Mesenchymal stem cell (in vitro differentiated cells and primary cell): ENCODE data around the gene MPZL2.

Experiments
- DNase-seq: peaks from one replicate; pipeline ENCODE4 v3.0.0-alpha.2; 2013
- H2AFZ ChIP-seq: one replicate; pipeline ENCODE4 v1.6.1; 2013; ENCODE audit warnings: low read depth, mild to moderate bottlenecking, control low read depth, inconsistent platforms, low read length, moderate library complexity
- H2AK5ac ChIP-seq: 2 replicates; pipeline ENCODE4 v1.6.1; 2013; ENCODE audit warnings: low read length, moderate library complexity, mild to moderate bottlenecking, inconsistent platforms; ENCODE audit not compliant: severe bottlenecking
- H2BK120ac ChIP-seq: one replicate; pipeline ENCODE4 v1.6.1; 2013; ENCODE audit warnings: low read depth, mild to moderate bottlenecking, inconsistent platforms, low read length, moderate library complexity
- H2BK12ac ChIP-seq, 2 experiments: one replicate each; pipeline ENCODE4 v1.6.1; 2013; ENCODE audit warnings: inconsistent platforms in 2 of 2, low read length in 2 of 2, mild to moderate bottlenecking in 2 of 2, moderate library complexity in 2 of 2, control low read depth in 1 of 2
- H2BK15ac ChIP-seq: one replicate; pipeline ENCODE4 v1.6.1; 2013; ENCODE audit warnings: mild to moderate bottlenecking, low read depth, inconsistent platforms; ENCODE audit not compliant: poor library complexity, severe bottlenecking
- H2BK5ac ChIP-seq: 2 replicates; pipeline ENCODE4 v1.6.1; 2013; ENCODE audit warnings: low read depth, mild to moderate bottlenecking, low read length, control low read depth, inconsistent platforms; ENCODE audit not compliant: poor library complexity, severe bottlenecking
- H3K14ac ChIP-seq, 2 experiments: one replicate each; pipeline ENCODE4 v1.6.1; 2013; ENCODE audit warnings: inconsistent platforms in 2 of 2, low read length in 2 of 2, control low read depth in 1 of 2, mild to moderate bottlenecking in 1 of 2, moderate library complexity in 1 of 2
- H3K18ac ChIP-seq, 2 experiments: one replicate each; pipeline ENCODE4 v1.6.1; 2013; ENCODE audit warnings: inconsistent platforms in 2 of 2, low read length in 2 of 2, control low read depth in 1 of 2, low read depth in 1 of 2, mild to moderate bottlenecking in 1 of 2
- H3K23ac ChIP-seq, 2 experiments: one replicate each; pipeline ENCODE4 v1.6.1; 2013; ENCODE audit warnings: inconsistent platforms in 2 of 2, low read length in 2 of 2, mild to moderate bottlenecking in 2 of 2, moderate library complexity in 2 of 2, control low read depth in 1 of 2
- H3K27ac ChIP-seq: 2 replicates; pipeline ENCODE4 v1.5.1; 2013; ENCODE audit warnings: mild to moderate bottlenecking, moderate library complexity, low read length, control low read depth, inconsistent platforms; ENCODE audit not compliant: poor library complexity, severe bottlenecking
- H3K27me3 ChIP-seq, 2 experiments: 2 replicates each; pipeline versions ENCODE4 v1.6.1 to v1.7.0; 2013; ENCODE audit warnings: low read length in 2 of 2, mild to moderate bottlenecking in 2 of 2, moderate library complexity in 2 of 2, control low read depth in 1 of 2, inconsistent platforms in 1 of 2; ENCODE audit not compliant: control insufficient read depth in 1 of 2, insufficient read depth in 1 of 2
- H3K36me3 ChIP-seq, 2 experiments: 2 replicates each; pipeline versions ENCODE4 v1.6.1 to v1.7.0; 2013; ENCODE audit warnings: low read length in 2 of 2, control low read depth in 1 of 2, inconsistent platforms in 1 of 2, low read depth in 1 of 2, mild to moderate bottlenecking in 1 of 2; ENCODE audit not compliant: insufficient read depth in 2 of 2, control insufficient read depth in 1 of 2
- H3K4ac ChIP-seq, 2 experiments: one replicate each; pipeline ENCODE4 v1.6.1; 2013; ENCODE audit warnings: inconsistent platforms in 2 of 2, low read length in 2 of 2, mild to moderate bottlenecking in 2 of 2, moderate library complexity in 2 of 2, control low read depth in 1 of 2, low read depth in 1 of 2
- H3K4me1 ChIP-seq: 2 replicates; pipeline ENCODE4 v1.6.1; 2013; ENCODE audit warnings: low read depth, low read length, control low read depth; ENCODE audit not compliant: control insufficient read depth, insufficient read depth
- H3K4me2 ChIP-seq: 2 replicates; pipeline ENCODE4 v1.6.1; 2013; ENCODE audit warnings: low read length, mild to moderate bottlenecking, inconsistent platforms; ENCODE audit not compliant: poor library complexity, severe bottlenecking
- H3K4me3 ChIP-seq, 2 experiments: 2 replicates each; pipeline versions ENCODE4 v1.5.1 to v1.7.0; 2013; ENCODE audit warnings: low read length in 2 of 2, mild to moderate bottlenecking in 2 of 2, control low read depth in 1 of 2, low read depth in 1 of 2; ENCODE audit not compliant: insufficient read depth in 1 of 2
- H3K79me1 ChIP-seq: replicated peaks from 2 replicates; pipeline ENCODE4 v1.6.1; 2013; ENCODE audit warnings: mild to moderate bottlenecking, control low read depth, low read length, inconsistent platforms; ENCODE audit not compliant: poor library complexity, severe bottlenecking
- H3K9ac ChIP-seq: 2 replicates; pipeline ENCODE4 v1.7.0; 2013; ENCODE audit warnings: mild to moderate bottlenecking, low read length, moderate library complexity
- H3K9me3 ChIP-seq: 2 replicates; pipeline ENCODE4 v1.7.0; 2013; ENCODE audit warnings: mild to moderate bottlenecking, low read length; ENCODE audit not compliant: control insufficient read depth
- H4K8ac ChIP-seq: one replicate; pipeline ENCODE4 v1.6.1; 2013; ENCODE audit warnings: inconsistent platforms, mild to moderate bottlenecking, low read length, moderate library complexity
- H4K91ac ChIP-seq: one replicate; pipeline ENCODE4 v1.6.1; 2013; ENCODE audit warnings: mild to moderate bottlenecking, low read length, inconsistent platforms
- WGBS: methylation state at CpG from one replicate; pipeline ENCODE4 v1.1.7; 2013; ENCODE audit warnings: mixed read lengths; 5-methylcytosine and 5-hydroxymethylcytosine counted together

MPZL2 gene

GRCh38 chr11:118212781-118213191 lies 51.3 kb downstream of the MPZL2 start:
- Histone ChIP-seq H3K9ac (no peak overlapping the region), H3K18ac (no peak overlapping the region), H2AFZ (no peak overlapping the region), H2BK120ac (no peak overlapping the region), H3K4me1 (no peaks in the 10 kb centered on the region), H3K14ac (no peak overlapping the region), H3K36me3 (no peaks in the 10 kb centered on the region), H3K4me3 (no peak overlapping the region), H3K9me3 (no peaks in the 10 kb centered on the region), H2BK15ac (no peak overlapping the region), H3K4ac (no peak overlapping the region), H4K91ac (no peak overlapping the region), H3K79me1 (no peaks in the 10 kb centered on the region), H3K27me3 (peaks cover 67 to 91% of the 10 kb centered on the region in 2 experiments), H3K4me2 (no peak overlapping the region), H3K23ac (no peak overlapping the region), H4K8ac (no peak overlapping the region), H2AK5ac (no peak overlapping the region), H2BK5ac (no peak overlapping the region), H3K27ac (no peak overlapping the region), H2BK12ac (no peak overlapping the region)
- 85% methylated on average over 2 of the region's 2 CpGs for WGBS
- DNase-seq: no peak

DNA sequence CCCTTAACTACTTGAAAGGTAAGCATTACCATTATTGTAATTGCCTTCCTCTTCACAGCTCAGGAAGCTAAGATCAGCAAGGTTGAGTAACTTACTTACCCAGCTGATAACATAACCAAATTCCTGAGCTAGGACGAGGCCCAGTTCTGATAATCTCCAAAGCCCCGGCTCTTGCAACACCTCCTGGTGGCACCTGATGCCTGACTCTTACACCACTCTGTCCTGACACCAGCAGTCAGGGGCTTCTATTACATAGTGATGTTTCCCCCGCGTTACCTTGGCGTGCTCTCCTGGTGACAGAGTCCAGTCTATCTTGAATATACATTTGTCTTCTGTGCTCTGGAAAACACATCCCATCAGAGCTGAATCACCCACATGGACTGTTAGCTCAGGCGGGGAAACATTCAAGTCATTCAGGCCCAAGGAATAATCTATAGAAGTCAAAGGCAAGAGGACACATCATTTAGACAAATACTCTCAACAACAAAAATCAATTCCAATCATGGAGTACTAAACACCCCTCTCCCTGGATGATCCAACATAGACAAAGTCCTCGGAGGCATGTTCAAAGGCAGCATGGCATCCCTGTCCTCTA lies 51.9 kb downstream of the MPZL2 start:
- Histone ChIP-seq H4K91ac (no peak overlapping the region), H3K4me1 (no peaks in the 10 kb centered on the region), H3K79me1 (no peaks in the 10 kb centered on the region), H2BK15ac (no peak overlapping the region), H2BK5ac (no peak overlapping the region), H4K8ac (no peak overlapping the region), H3K9ac (no peak overlapping the region), H3K23ac (peak overlapping the region in 1 of 2 experiments; percentile 85), H2AK5ac (no peak overlapping the region), H3K4me3 (no peak overlapping the region), H3K18ac (no peak overlapping the region), H3K14ac (no peak overlapping the region), H3K9me3 (no peaks in the 10 kb centered on the region), H3K27me3 (peaks cover 70 to 91% of the 10 kb centered on the region in 2 experiments), H2BK12ac (no peak overlapping the region), H3K36me3 (no peaks in the 10 kb centered on the region), H3K4ac (no peak overlapping the region), H2BK120ac (no peak overlapping the region), H2AFZ (no peak overlapping the region), H3K27ac (no peak overlapping the region), H3K4me2 (no peak overlapping the region)
- DNase-seq: no peak
- 71% methylated on average over 7 of the region's 7 CpGs for WGBS

DNA sequence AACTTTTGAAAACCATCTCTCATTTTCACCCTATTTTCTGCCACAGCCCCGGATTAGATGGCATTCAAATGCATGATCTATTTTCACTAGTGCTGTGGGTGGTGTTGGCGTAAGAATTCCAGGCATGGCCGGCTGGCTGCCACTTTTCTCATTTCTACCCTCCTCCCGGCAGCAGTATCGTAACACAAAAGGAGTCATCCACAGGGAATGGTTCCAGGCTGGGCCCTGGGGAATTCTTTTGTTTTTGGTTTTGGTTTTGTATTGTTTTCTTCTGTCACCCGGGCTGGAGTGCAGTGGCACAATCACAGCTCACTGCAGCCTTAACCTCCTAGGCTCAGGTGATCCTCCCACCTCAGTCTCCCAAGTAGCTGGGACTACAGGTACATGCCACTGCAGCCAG lies 53.1 kb downstream of the MPZL2 start:
- Histone ChIP-seq H2BK15ac (no peak overlapping the region), H2BK120ac (no peak overlapping the region), H4K8ac (no peak overlapping the region), H2BK12ac (no peak overlapping the region), H2BK5ac (no peak overlapping the region), H3K4me1 (no peaks in the 10 kb centered on the region), H4K91ac (no peak overlapping the region), H2AFZ (no peak overlapping the region), H3K4ac (no peak overlapping the region), H3K4me3 (no peak overlapping the region), H3K9ac (no peak overlapping the region), H3K9me3 (no peaks in the 10 kb centered on the region), H3K27me3 (peaks cover 68 to 87% of the 10 kb centered on the region in 2 experiments), H3K18ac (no peak overlapping the region), H3K27ac (no peak overlapping the region), H3K4me2 (no peak overlapping the region), H3K36me3 (no peaks in the 10 kb centered on the region), H3K79me1 (no peaks in the 10 kb centered on the region), H2AK5ac (no peak overlapping the region), H3K14ac (no peak overlapping the region), H3K23ac (no peak overlapping the region)
- 86% methylated on average over 2 of the region's 6 CpGs for WGBS
- DNase-seq: no peak

DNA sequence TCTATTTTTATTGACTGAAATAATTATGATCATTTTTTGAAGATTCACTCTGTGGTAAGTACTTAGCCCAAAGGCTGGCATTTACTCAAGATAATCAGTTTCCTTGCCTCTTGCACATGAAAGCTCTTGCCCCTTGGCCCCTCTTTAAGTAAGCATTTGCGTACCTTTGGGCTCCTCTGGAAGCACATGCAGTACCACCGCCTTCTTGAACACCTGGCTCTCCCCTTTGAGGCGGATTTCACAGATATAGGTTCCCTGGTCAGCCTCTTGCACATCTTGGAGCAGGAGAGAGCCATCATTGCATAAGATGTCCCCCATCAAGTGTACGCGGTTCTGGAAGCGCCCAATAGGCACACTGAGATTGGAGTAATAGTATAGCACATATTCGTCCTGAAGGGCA lies 53.8 kb downstream of the MPZL2 start:
- H4K91ac ChIP-seq: no peak overlapping the region
- DNase-seq: no peak
- no peaks in the 10 kb centered on the region for H3K36me3 ChIP-seq
- H3K23ac ChIP-seq: no peak overlapping the region
- H2BK120ac ChIP-seq: no peak overlapping the region
- no peak overlapping the region for H3K27ac ChIP-seq
- no peak overlapping the region for H3K14ac ChIP-seq
- H2BK12ac ChIP-seq: no peak overlapping the region
- 86% methylated on average over 7 of the region's 7 CpGs for WGBS
- no peaks in the 10 kb centered on the region for H3K4me1 ChIP-seq
- H3K4me3 ChIP-seq: no peak overlapping the region
- no peak overlapping the region for H2BK15ac ChIP-seq
- H3K9ac ChIP-seq: no peak overlapping the region
- no peak overlapping the region for H3K4ac ChIP-seq
- no peaks in the 10 kb centered on the region for H3K79me1 ChIP-seq
- H3K4me2 ChIP-seq: no peak overlapping the region
- no peaks in the 10 kb centered on the region for H3K9me3 ChIP-seq
- no peak overlapping the region for H4K8ac ChIP-seq
- H3K18ac ChIP-seq: no peak overlapping the region
- H2AK5ac ChIP-seq: no peak overlapping the region
- no peak overlapping the region for H2AFZ ChIP-seq
- H3K27me3 ChIP-seq: peaks cover 75 to 88% of the 10 kb centered on the region in 2 experiments
- H2BK5ac ChIP-seq: no peak overlapping the region
